ENCODE data around the gene CRKL.

The CRKL gene

DNA sequence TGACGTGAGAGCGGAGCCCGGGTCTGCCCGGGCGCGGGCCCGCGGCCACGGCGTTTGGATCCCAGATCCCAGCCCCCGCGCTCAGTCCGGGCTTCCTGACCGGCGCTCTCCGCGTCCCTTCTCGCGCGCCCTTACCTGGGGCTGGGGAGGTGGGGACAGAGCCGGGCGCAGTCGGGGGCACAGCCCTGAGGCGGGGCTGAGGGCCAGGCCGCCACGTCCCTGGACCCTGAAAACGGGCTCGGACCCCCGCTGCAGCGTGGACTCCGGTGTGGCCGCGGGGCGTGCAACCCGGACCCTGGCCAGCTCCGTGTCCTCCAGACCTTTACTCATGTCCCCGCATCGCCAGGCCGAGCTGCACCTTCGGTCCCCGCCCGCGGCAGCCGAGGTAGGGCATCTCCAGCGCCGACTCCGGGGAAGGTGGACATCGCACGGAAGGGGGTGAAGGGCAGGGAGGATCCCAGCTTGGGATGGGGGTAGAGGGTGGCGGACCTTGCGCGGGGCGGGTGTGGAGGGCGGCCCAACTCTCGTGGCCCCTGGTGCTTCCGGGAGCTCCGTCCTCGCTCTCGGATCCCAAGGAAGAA, 40.0 kb downstream of the CRKL start:
- TF ChIP-seq TARDBP (IDR thresholded peaks at IDR 0.05) (no peak), FOXA1 (IDR thresholded peaks at IDR 0.05) (no peak), ZNF384 (IDR thresholded peaks at IDR 0.05) (no peak), L3MBTL2 (conservative IDR thresholded peaks at IDR 0.05) (no peak), LEF1 (IDR thresholded peaks at IDR 0.05; ENCODE audit: borderline replicate concordance) (no peak), ELF4 (IDR thresholded peaks at IDR 0.05) (no peak), ARNT (IDR thresholded peaks at IDR 0.05) (no peak), CTBP1 (IDR thresholded peaks at IDR 0.05; ENCODE audit: borderline replicate concordance) (no peak), SP1 (IDR thresholded peaks at IDR 0.05) (no peak), FOXK2 (IDR thresholded peaks at IDR 0.05) (no peak), NFRKB (IDR thresholded peaks at IDR 0.05) (no peak), HDGF (IDR thresholded peaks at IDR 0.05; ENCODE audit: borderline replicate concordance) (no peak), BHLHE40 (IDR thresholded peaks at IDR 0.05; ENCODE audit: borderline replicate concordance) (no peak), SUZ12 (IDR thresholded peaks at IDR 0.05) (no peak), FOXM1 (IDR thresholded peaks at IDR 0.05; ENCODE audit: borderline replicate concordance) (no peak)
- TF ChIP-seq, protein P1, sequence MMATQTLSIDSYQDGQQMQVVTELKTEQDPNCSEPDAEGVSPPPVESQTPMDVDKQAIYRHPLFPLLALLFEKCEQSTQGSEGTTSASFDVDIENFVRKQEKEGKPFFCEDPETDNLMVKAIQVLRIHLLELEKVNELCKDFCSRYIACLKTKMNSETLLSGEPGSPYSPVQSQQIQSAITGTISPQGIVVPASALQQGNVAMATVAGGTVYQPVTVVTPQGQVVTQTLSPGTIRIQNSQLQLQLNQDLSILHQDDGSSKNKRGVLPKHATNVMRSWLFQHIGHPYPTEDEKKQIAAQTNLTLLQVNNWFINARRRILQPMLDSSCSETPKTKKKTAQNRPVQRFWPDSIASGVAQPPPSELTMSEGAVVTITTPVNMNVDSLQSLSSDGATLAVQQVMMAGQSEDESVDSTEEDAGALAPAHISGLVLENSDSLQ (IDR thresholded peaks at IDR 0.05): no peak
- ChIA-PET POLR2A (interaction anchor here (0.7 to 1.9 kb wide), 3 partner anchors 25 to 45 kb away, joined by 3 to 5 read pairs (median 4); partner anchors contain the start of genes LZTR1 and THAP7), CTCF (interaction anchor here (1.3 kb wide), 1 partner anchor 71 kb away, joined by 5 read pairs; no protein-coding TSS in a partner anchor)
- DNase-seq (ENCODE audit: extremely low spot score): no peak

DNA sequence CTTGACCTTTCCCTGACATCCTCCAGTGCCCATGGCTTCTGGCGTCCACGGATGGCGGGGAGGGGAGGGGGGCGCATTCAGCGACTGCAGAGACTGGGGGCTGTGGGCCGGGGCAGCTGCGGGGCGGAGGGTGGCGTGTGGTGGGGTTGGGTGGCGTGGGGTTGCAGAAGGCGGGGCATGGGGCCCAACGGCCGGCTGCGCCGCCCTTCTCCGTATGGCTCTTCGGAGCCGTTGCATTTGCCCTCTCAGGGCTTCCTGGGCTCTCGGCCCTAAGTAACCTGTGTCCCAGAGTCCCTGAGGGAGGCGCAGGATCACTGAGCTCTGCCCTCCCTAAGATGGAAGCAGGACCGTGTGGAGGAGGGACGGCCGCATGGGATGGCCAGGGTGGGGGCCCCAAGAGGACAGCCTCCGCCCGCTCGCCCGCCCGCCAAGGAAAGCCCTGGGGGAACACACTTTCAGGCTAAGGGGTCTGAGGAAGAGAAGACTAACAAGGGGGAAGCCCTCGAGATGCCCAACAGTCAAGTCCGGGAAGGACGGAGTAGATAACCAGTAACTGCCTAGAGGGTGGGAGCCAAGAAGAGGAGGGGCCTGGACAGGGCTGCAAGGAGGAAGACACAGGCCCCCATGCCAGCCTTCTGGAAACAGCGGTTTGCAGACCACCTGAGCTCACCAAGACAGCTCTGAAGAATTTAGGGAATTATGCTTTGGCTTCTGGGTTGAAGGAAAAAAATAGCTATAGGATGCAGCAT, 40.6 kb downstream of the CRKL start:
- TF ChIP-seq CTBP1 (IDR thresholded peaks at IDR 0.05; ENCODE audit: borderline replicate concordance) (no peak), L3MBTL2 (conservative IDR thresholded peaks at IDR 0.05) (no peak), HDGF (IDR thresholded peaks at IDR 0.05; ENCODE audit: borderline replicate concordance) (no peak), ELF4 (IDR thresholded peaks at IDR 0.05) (no peak), BHLHE40 (IDR thresholded peaks at IDR 0.05; ENCODE audit: borderline replicate concordance) (no peak), SUZ12 (IDR thresholded peaks at IDR 0.05) (no peak), SP1 (IDR thresholded peaks at IDR 0.05) (no peak), TARDBP (IDR thresholded peaks at IDR 0.05) (no peak), NFRKB (IDR thresholded peaks at IDR 0.05) (no peak), LEF1 (IDR thresholded peaks at IDR 0.05; ENCODE audit: borderline replicate concordance) (no peak), ZNF384 (IDR thresholded peaks at IDR 0.05) (no peak), ARNT (IDR thresholded peaks at IDR 0.05) (no peak), FOXA1 (IDR thresholded peaks at IDR 0.05) (no peak), FOXM1 (IDR thresholded peaks at IDR 0.05; ENCODE audit: borderline replicate concordance) (no peak), FOXK2 (IDR thresholded peaks at IDR 0.05) (no peak)
- TF ChIP-seq, protein P1 (IDR thresholded peaks at IDR 0.05): no peak
- ChIA-PET POLR2A (interaction anchor here (0.7 to 1.9 kb wide), 4 partner anchors 24 to 44 kb away, joined by 3 to 7 read pairs (median 4); partner anchors contain the start of genes LZTR1 and THAP7), CTCF (no interaction called here)
- no peak for DNase-seq (ENCODE audit: extremely low spot score)

DNA sequence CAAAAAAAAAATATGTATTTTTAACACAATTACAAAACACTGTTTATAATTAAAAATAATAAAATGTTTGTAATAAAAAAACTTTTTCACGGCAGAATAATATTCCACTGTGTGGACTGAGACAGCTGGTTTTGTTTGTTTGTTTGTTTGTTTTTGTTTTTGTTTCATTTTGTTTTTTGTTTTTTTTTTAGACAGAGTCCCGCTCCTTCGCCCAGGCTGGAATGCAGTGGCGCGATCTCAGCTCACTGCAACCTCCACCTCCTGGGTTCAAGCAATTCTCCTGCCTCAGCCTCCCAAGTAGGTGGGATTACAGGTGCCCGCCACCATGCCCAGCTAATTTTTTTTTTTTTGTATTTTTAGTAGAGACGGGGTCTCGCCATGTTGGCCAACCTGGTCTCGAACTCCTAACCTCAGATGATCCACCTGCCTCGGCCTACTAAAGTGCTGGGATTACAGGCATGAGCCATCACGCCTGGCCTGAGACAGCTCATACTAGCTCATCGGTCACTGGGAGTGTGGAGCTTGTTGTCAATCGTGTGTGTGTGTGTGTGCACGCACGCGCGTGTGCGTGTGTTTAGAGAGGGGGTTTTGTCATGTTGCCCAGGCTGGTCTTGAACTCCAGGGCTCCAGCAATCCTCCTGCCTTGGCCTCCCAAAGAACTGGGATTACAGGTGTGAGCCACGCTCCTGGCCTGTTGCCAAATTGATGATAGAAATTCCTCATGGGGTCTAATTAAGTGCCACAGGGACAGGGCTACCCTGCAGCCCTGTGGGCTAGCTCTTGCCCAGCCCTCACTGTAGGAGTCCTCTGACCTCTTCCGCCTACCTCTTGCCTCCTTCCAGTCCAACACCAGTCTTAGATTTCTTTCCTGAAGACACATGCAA, 42.6 kb downstream of the CRKL start:
- TF ChIP-seq TARDBP (IDR thresholded peaks at IDR 0.05) (no peak), FOXK2 (IDR thresholded peaks at IDR 0.05) (no peak), NFRKB (IDR thresholded peaks at IDR 0.05) (no peak), HDGF (IDR thresholded peaks at IDR 0.05; ENCODE audit: borderline replicate concordance) (no peak)
- ChIA-PET CTCF (interaction anchor here (0.6 to 1.5 kb wide), 3 partner anchors 23 to 74 kb away, joined by 3 to 7 read pairs (median 5); no protein-coding TSS in a partner anchor), POLR2A (interaction anchor here (1.5 kb wide), 1 partner anchor 22 kb away, joined by 7 read pairs; the partner anchor contains the start of gene LZTR1)
- no peak for DNase-seq (ENCODE audit: extremely low spot score)

DNA sequence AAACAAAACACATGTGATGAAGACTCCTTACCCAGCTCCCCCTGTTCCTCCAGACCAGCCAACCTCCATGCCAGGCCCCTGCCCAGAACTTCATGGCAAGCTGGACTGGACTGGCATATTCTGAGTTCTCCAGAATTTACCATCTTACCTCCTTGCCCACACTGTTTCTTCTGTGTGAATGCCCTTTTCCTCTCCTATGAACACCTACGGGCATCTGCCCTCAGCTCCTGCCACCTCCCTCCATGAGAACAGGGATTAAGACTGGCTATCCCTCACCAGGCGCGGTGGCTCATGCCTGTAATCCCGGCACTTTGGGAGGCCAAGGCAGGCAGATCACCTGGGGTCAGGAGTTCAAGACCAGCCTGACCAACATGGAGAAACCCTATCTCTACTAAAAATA, 43.4 kb downstream of the CRKL start:
- ChIA-PET POLR2A (interaction anchor here (1.5 kb wide), 1 partner anchor 21 kb away, joined by 7 read pairs; the partner anchor contains the start of gene LZTR1), CTCF (interaction anchor here (0.8 to 1.8 kb wide), 3 partner anchors 11 to 75 kb away, joined by 3 to 8 read pairs (median 7); no protein-coding TSS in a partner anchor)
- no peak for DNase-seq (ENCODE audit: extremely low spot score)
- no peak for TF ChIP-seq SP1 (IDR thresholded peaks at IDR 0.05)
- TF ChIP-seq FOXM1 (IDR thresholded peaks at IDR 0.05; ENCODE audit: borderline replicate concordance): no peak
- no peak for TF ChIP-seq ELF4 (IDR thresholded peaks at IDR 0.05)
- TF ChIP-seq CTBP1 (IDR thresholded peaks at IDR 0.05; ENCODE audit: borderline replicate concordance): no peak
- no peak for TF ChIP-seq ZNF384 (IDR thresholded peaks at IDR 0.05)
- TF ChIP-seq L3MBTL2 (conservative IDR thresholded peaks at IDR 0.05): no peak
- TF ChIP-seq TARDBP (IDR thresholded peaks at IDR 0.05): no peak
- no peak for TF ChIP-seq HDGF (IDR thresholded peaks at IDR 0.05; ENCODE audit: borderline replicate concordance)
- no peak for TF ChIP-seq FOXK2 (IDR thresholded peaks at IDR 0.05)
- TF ChIP-seq ARNT (IDR thresholded peaks at IDR 0.05): no peak
- no peak for TF ChIP-seq SUZ12 (IDR thresholded peaks at IDR 0.05)
- no peak for TF ChIP-seq BHLHE40 (IDR thresholded peaks at IDR 0.05; ENCODE audit: borderline replicate concordance)
- TF ChIP-seq, protein P1 (IDR thresholded peaks at IDR 0.05): no peak
- TF ChIP-seq FOXA1 (IDR thresholded peaks at IDR 0.05): no peak

All from HEK293T (cell line).